ENCODE data around the gene ABCA3. TPM values are rescaled to one million over a fixed set of nuclear protein-coding genes. Genes with fewer than 3 reads are reported as not detected.

ABCA3 gene
- total and polyA plus RNA-seq, 2 donors (not counting 1 experiment from before 2014, with no cell fraction given), result 1.7 to 6.1 TPM

DNA sequence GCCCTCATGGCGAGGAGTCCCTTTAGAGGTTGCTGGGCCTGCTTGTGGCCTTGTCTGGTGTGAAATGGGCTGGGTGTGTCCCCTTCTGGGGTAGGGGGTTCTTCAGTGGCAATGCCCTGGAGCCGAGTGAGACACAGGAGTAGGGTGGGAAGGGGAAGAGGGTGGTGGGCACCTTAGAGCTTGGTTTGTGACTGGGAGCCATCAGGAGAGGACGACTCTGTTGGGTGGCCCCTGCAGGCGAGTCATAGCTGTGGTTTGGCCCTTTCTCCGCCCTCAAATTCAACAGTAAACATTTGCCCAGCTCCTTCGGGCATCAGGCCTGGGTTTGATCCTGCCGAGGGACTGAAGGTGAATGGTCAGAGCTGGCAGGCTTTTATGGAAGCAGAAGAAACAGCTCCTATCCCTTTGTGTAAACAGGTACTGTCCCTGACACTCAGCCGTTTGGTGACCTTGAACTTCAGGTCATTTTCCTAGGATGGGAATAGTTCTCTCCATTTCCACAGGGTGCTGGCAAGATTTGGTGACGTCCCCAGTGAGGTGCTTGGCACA lies 114.2 kb downstream of the ABCA3 start:
- Histone ChIP-seq H3K4me1 (ENCODE audit: control insufficient read depth, extremely low read depth, insufficient read depth, low read length) (peaks cover 2% of the 10 kb centered on the region), H3K9me3 (ENCODE audit: control insufficient read depth, insufficient read depth, low read depth, low read length) (no peaks in the 10 kb centered on the region), H4K20me1 (ENCODE audit: control insufficient read depth, extremely low read depth, insufficient read depth, low read length) (no peaks in the 10 kb centered on the region), H3K9ac (ENCODE audit: insufficient read depth, low read length) (no peak overlapping the region), H3K36me3 (ENCODE audit: control insufficient read depth, insufficient read depth, low read length) (peaks cover 11% of the 10 kb centered on the region), H2AFZ (ENCODE audit: low read length) (no peak overlapping the region), H3K27me3 (ENCODE audit: control insufficient read depth, insufficient read depth, low read length) (no peaks in the 10 kb centered on the region), H3K4me2 (ENCODE audit: extremely low read depth, insufficient read depth, low read length) (peak overlapping the region; percentile 59), H3K4me3 (replicated peaks in 1 of 4; ENCODE audit: control extremely low read depth in 1 of 4, insufficient read depth in 1 of 4, low read depth in 3 of 4, low read length in 4 of 4) (no peak overlapping the region), H3K79me2 (ENCODE audit: control insufficient read depth, insufficient read depth, low read length) (peaks cover 40% of the 10 kb centered on the region), H3K27ac (ENCODE audit: insufficient read depth, low read length) (peak overlapping the region; percentile 20)
- no peak for DNase-seq (ENCODE audit: low read depth in 2 of 2)
- TF ChIP-seq EZH2 (IDR thresholded peaks at IDR 0.05; ENCODE audit: low read length, missing control alignments), result no peak
- TF ChIP-seq, protein P1, sequence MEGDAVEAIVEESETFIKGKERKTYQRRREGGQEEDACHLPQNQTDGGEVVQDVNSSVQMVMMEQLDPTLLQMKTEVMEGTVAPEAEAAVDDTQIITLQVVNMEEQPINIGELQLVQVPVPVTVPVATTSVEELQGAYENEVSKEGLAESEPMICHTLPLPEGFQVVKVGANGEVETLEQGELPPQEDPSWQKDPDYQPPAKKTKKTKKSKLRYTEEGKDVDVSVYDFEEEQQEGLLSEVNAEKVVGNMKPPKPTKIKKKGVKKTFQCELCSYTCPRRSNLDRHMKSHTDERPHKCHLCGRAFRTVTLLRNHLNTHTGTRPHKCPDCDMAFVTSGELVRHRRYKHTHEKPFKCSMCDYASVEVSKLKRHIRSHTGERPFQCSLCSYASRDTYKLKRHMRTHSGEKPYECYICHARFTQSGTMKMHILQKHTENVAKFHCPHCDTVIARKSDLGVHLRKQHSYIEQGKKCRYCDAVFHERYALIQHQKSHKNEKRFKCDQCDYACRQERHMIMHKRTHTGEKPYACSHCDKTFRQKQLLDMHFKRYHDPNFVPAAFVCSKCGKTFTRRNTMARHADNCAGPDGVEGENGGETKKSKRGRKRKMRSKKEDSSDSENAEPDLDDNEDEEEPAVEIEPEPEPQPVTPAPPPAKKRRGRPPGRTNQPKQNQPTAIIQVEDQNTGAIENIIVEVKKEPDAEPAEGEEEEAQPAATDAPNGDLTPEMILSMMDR (conservative IDR thresholded peaks at IDR 0.05 in 1 of 2, IDR thresholded peaks at IDR 0.05 in 1 of 2; ENCODE audit: low read depth in 1 of 2, low read length in 2 of 2), result no peak

Other genes starting within 250 kb of the ABCA3 start
- gene PKD1, start 204.8 kb downstream of the ABCA3 start, total RNA-seq, result 120 and 199 TPM in 2 replicates
- 15.2 and 16.3 TPM in 2 replicates for gene PKD1, start 204.8 kb downstream of the ABCA3 start, polyA plus RNA-seq
- 0.51 and 2.0 TPM in 2 replicates for gene RAB26, start 192.1 kb downstream of the ABCA3 start, total RNA-seq
- 0.43 and 1.3 TPM in 2 replicates for gene RAB26, start 192.1 kb downstream of the ABCA3 start, polyA plus RNA-seq
- gene TRAF7, start 184.9 kb downstream of the ABCA3 start, total RNA-seq, result 52.1 and 60.3 TPM in 2 replicates
- 38.7 and 44.4 TPM in 2 replicates for gene TRAF7, start 184.9 kb downstream of the ABCA3 start, polyA plus RNA-seq
- gene CASKIN1, start 144.1 kb downstream of the ABCA3 start, total RNA-seq, result 0.17 and 0.26 TPM in 2 replicates
- gene CASKIN1, start 144.1 kb downstream of the ABCA3 start, polyA plus RNA-seq, result 0.01 TPM in 1 of 2 replicates, not detected in the other
- gene MLST8, start 135.3 kb downstream of the ABCA3 start, total RNA-seq, result 16.8 and 22.3 TPM in 2 replicates
- gene MLST8, start 135.3 kb downstream of the ABCA3 start, polyA plus RNA-seq, result 30.9 and 58.0 TPM in 2 replicates
- gene BRICD5, start 129.9 kb downstream of the ABCA3 start, total RNA-seq, result 1.3 and 1.5 TPM in 2 replicates
- gene BRICD5, start 129.9 kb downstream of the ABCA3 start, polyA plus RNA-seq, result 0.23 and 0.33 TPM in 2 replicates
- gene PGP, start 125.9 kb downstream of the ABCA3 start, total RNA-seq, result 5.6 and 9.6 TPM in 2 replicates
- gene PGP, start 125.9 kb downstream of the ABCA3 start, polyA plus RNA-seq, result 4.2 and 6.5 TPM in 2 replicates
- gene E4F1, start 117.1 kb downstream of the ABCA3 start, total RNA-seq, result 24.9 and 31.2 TPM in 2 replicates
- gene E4F1, start 117.1 kb downstream of the ABCA3 start, polyA plus RNA-seq, result 6.7 and 7.8 TPM in 2 replicates
- 0.77 and 0.99 TPM in 2 replicates for gene DNASE1L2, start 104.3 kb downstream of the ABCA3 start, total RNA-seq
- 0.34 and 0.40 TPM in 2 replicates for gene DNASE1L2, start 104.3 kb downstream of the ABCA3 start, polyA plus RNA-seq
- gene ECI1, start 89.1 kb downstream of the ABCA3 start, total RNA-seq, result 35.8 and 40.3 TPM in 2 replicates
- 18.6 and 18.8 TPM in 2 replicates for gene ECI1, start 89.1 kb downstream of the ABCA3 start, polyA plus RNA-seq
- 38.1 and 44.9 TPM in 2 replicates for gene RNPS1, start 72.6 kb downstream of the ABCA3 start, total RNA-seq
- 115 and 194 TPM in 2 replicates for gene RNPS1, start 72.6 kb downstream of the ABCA3 start, polyA plus RNA-seq
- 3.6 and 7.3 TPM in 2 replicates for gene CCNF, start 88.7 kb upstream of the ABCA3 start, total RNA-seq
- gene CCNF, start 88.7 kb upstream of the ABCA3 start, polyA plus RNA-seq, result 3.8 and 11.8 TPM in 2 replicates
- 1.0 and 1.7 TPM in 2 replicates for gene TEDC2, start 119.4 kb upstream of the ABCA3 start, total RNA-seq
- 1.2 and 2.7 TPM in 2 replicates for gene TEDC2, start 119.4 kb upstream of the ABCA3 start, polyA plus RNA-seq
- 1.3 and 2.1 TPM in 2 replicates for gene NTN3, start 130.6 kb upstream of the ABCA3 start, total RNA-seq
- 0.08 TPM in 2 replicates for gene NTN3, start 130.6 kb upstream of the ABCA3 start, polyA plus RNA-seq
- gene TBC1D24, start 134.4 kb upstream of the ABCA3 start, total RNA-seq, result 8.5 and 10.9 TPM in 2 replicates
- 6.3 and 6.7 TPM in 2 replicates for gene TBC1D24, start 134.4 kb upstream of the ABCA3 start, polyA plus RNA-seq
- 5.1 and 11.2 TPM in 2 replicates for gene ATP6V0C, start 173.2 kb upstream of the ABCA3 start, total RNA-seq
- gene ATP6V0C, start 173.2 kb upstream of the ABCA3 start, polyA plus RNA-seq, result 43.0 and 53.9 TPM in 2 replicates
- gene AMDHD2, start 179.6 kb upstream of the ABCA3 start, total RNA-seq, result 37.2 and 39.0 TPM in 2 replicates
- 10.8 and 12.6 TPM in 2 replicates for gene AMDHD2, start 179.6 kb upstream of the ABCA3 start, polyA plus RNA-seq
- not detected in 2 replicates for gene CEMP1, start 190.7 kb upstream of the ABCA3 start, total RNA-seq
- gene CEMP1, start 190.7 kb upstream of the ABCA3 start, polyA plus RNA-seq, result not detected in 2 replicates
- 17.7 and 25.9 TPM in 2 replicates for gene PDPK1, start 197.3 kb upstream of the ABCA3 start, total RNA-seq
- gene PDPK1, start 197.3 kb upstream of the ABCA3 start, polyA plus RNA-seq, result 30.7 and 32.1 TPM in 2 replicates

Measured in fibroblast of lung (primary cell).